IMR-90 (cell line): ENCODE data around the gene CITED2. TPM values are rescaled to one million over a fixed set of nuclear protein-coding genes. Genes with fewer than 3 reads are reported as not detected.

Experiments used
- ATAC-seq: fragments of 200-7000 bp; cut with Tn5 transposase; 2 replicates; pipeline ENCODE4 v1.9.1; 2020; ENCODE audit warnings: low read depth, mild to moderate bottlenecking, moderate library complexity
- BruUV-seq: library from RNA; stranded (reverse); fragments of 400-500 nt; replicated peaks from 2 replicates; lab custom pipeline; 2021; lab: Mats Ljungman, UMichigan
- CTCF ChIA-PET: fragments of 300-600 bp; formaldehyde crosslinking; extraction: SDS; loops from one replicate; lab custom pipeline; 2021; ENCODE audit warnings: antibody characterized with exemption; lab: Yijun Ruan, JAX
- POLR2A ChIA-PET: fragments of 300-600 bp; sonication (Branson Sonifier 250); formaldehyde crosslinking; loops from one replicate; lab custom pipeline; 2022; ENCODE audit warnings: antibody characterized with exemption; ENCODE audit not compliant: unreplicated experiment; lab: Charles Lee
- DNase-seq: peaks from one replicate; pipeline ENCODE4 v3.0.0; 2013
- H2AFZ ChIP-seq: replicated peaks from 2 replicates; pipeline ENCODE3; 2013; ENCODE audit warnings: low read length, mild to moderate bottlenecking; ENCODE audit not compliant: poor library complexity
- H2AK5ac ChIP-seq: 2 replicates; pipeline ENCODE4 v1.6.1; 2013; ENCODE audit warnings: low read depth, low read length, inconsistent platforms
- H2AK9ac ChIP-seq: replicated peaks from 2 replicates; pipeline ENCODE3; 2013; ENCODE audit warnings: mild to moderate bottlenecking, low read depth, low read length, moderate library complexity; ENCODE audit not compliant: poor library complexity
- H2BK120ac ChIP-seq: 2 replicates; pipeline ENCODE4 v1.6.1; 2013; ENCODE audit warnings: low read depth, low read length, inconsistent platforms
- H2BK15ac ChIP-seq: 3 replicates; pipeline ENCODE4 v1.6.1; 2013; ENCODE audit warnings: low read depth, low read length, inconsistent platforms
- H2BK20ac ChIP-seq: 2 replicates; pipeline ENCODE4 v1.6.1; 2013; ENCODE audit warnings: low read depth, mild to moderate bottlenecking, inconsistent platforms, low read length, moderate library complexity
- H2BK5ac ChIP-seq: 2 replicates; pipeline ENCODE4 v1.6.1; 2013; ENCODE audit warnings: mild to moderate bottlenecking, low read depth, low read length, inconsistent platforms; ENCODE audit not compliant: poor library complexity, severe bottlenecking
- H3K14ac ChIP-seq: replicated peaks from 2 replicates; pipeline ENCODE4 v1.6.1; 2013; ENCODE audit warnings: low read depth, low read length, inconsistent platforms
- H3K18ac ChIP-seq: 2 replicates; pipeline ENCODE4 v1.6.1; 2013; ENCODE audit warnings: low read depth, low read length, control low read depth
- H3K23ac ChIP-seq: 2 replicates; pipeline ENCODE4 v1.6.1; 2013; ENCODE audit warnings: low read depth, low read length, inconsistent platforms
- H3K27ac ChIP-seq: 2 replicates; pipeline ENCODE4 v1.5.1; 2013; ENCODE audit warnings: mild to moderate bottlenecking, control low read depth, low read length; ENCODE audit not compliant: insufficient read depth
- H3K27me3 ChIP-seq: 2 replicates; pipeline ENCODE4 v1.6.1; 2013; ENCODE audit warnings: low read length; ENCODE audit not compliant: control insufficient read depth, insufficient read depth
- H3K36me3 ChIP-seq: 2 replicates; pipeline ENCODE4 v1.6.1; 2013; ENCODE audit warnings: low read length, mixed read lengths; ENCODE audit not compliant: control insufficient read depth, insufficient read depth
- H3K4ac ChIP-seq: 2 replicates; pipeline ENCODE4 v1.6.1; 2013; ENCODE audit warnings: low read depth, low read length, inconsistent platforms
- H3K4me1 ChIP-seq: 2 replicates; pipeline ENCODE4 v1.6.1; 2013; ENCODE audit warnings: low read length, mixed read lengths; ENCODE audit not compliant: control insufficient read depth, insufficient read depth
- H3K4me2 ChIP-seq: 2 replicates; pipeline ENCODE4 v1.6.1; 2013; ENCODE audit warnings: low read depth, mild to moderate bottlenecking, control low read depth, low read length, moderate library complexity
- H3K4me3 ChIP-seq: 2 replicates; pipeline ENCODE4 v1.5.1; 2013; ENCODE audit warnings: low read depth, mild to moderate bottlenecking, control low read depth, low read length, moderate library complexity; ENCODE audit not compliant: insufficient read depth
- H3K56ac ChIP-seq: 2 replicates; pipeline ENCODE4 v1.6.1; 2013; ENCODE audit warnings: low read length, inconsistent platforms; ENCODE audit not compliant: insufficient read depth; ENCODE audit errors: extremely low read depth
- H3K79me1 ChIP-seq, 2 experiments: 2 replicates each; pipeline ENCODE4 v1.6.1; 2013; ENCODE audit warnings: low read length in 2 of 2, inconsistent platforms in 1 of 2, low read depth in 1 of 2
- H3K9ac ChIP-seq: 2 replicates; pipeline ENCODE4 v1.6.1; 2013; ENCODE audit warnings: low read depth, low read length, control low read depth
- H3K9me1 ChIP-seq: 2 replicates; pipeline ENCODE4 v1.6.1; 2013; ENCODE audit warnings: low read length, inconsistent platforms; ENCODE audit not compliant: insufficient read depth
- H3K9me3 ChIP-seq: 2 replicates; pipeline ENCODE4 v1.6.1; 2013; ENCODE audit warnings: low read length; ENCODE audit not compliant: control insufficient read depth, insufficient read depth
- H4K20me1 ChIP-seq: 2 replicates; pipeline ENCODE4 v1.6.1; 2013; ENCODE audit warnings: low read length, inconsistent platforms; ENCODE audit not compliant: insufficient read depth
- H4K5ac ChIP-seq: 2 replicates; pipeline ENCODE4 v1.6.1; 2013; ENCODE audit warnings: mild to moderate bottlenecking, low read depth, low read length, control low read depth
- H4K8ac ChIP-seq, 2 experiments: 2 replicates each; pipeline ENCODE4 v1.6.1; 2013; ENCODE audit warnings: low read depth in 2 of 2, low read length in 2 of 2, control low read depth in 1 of 2, inconsistent platforms in 1 of 2
- H4K91ac ChIP-seq: 2 replicates; pipeline ENCODE4 v1.6.1; 2013; ENCODE audit warnings: low read depth, low read length, inconsistent platforms; ENCODE audit not compliant: insufficient read depth
- SMC3 ChIP-seq: fragments of 150-350 bp; IDR thresholded peaks from 2 replicates; pipeline ENCODE4 v1.6.1; 2016; ENCODE audit warnings: low read depth, mild to moderate bottlenecking, antibody characterized with exemption, low read length, moderate library complexity
- WGBS, 2 experiments: methylation state at CpG; one replicate each; pipeline versions ENCODE4 v1.1.5 to v1.1.7; 2013; ENCODE audit warnings: missing lambda C conversion rate in 2 of 2; ENCODE audit not compliant: insufficient read length in 1 of 2; ENCODE audit errors: extremely low coverage in 2 of 2; 5-methylcytosine and 5-hydroxymethylcytosine counted together
- dilution Hi-C: fragments of 300-500 bp; cut with HindIII; formaldehyde crosslinking; loops from one replicate; pipeline ENCODE4 v1.14.3; 2018; ENCODE audit warnings: low sequenced_read_pairs; ENCODE audit not compliant: unreplicated experiment
- in situ Hi-C: fragments of 300-500 bp; cut with MboI; formaldehyde crosslinking; loops from 3 replicates; pipeline ENCODE4 v1.14.3; 2019; ENCODE audit warnings: low sequenced_read_pairs, inconsistent platforms, mixed read lengths
- intact Hi-C: fragments of 100-400 bp; cut with micrococcal nuclease; formaldehyde crosslinking; loops from 2 replicates; pipeline ENCODE4 v1.10.0; 2022
- polyA plus RNA-seq, 3 experiments: library from polyadenylated mRNA; depleted of rRNA; stranded (reverse); fragments of >200 nt; gene quantifications; 2 replicates each; pipeline ENCODE4 v1.2.3, GENCODE V29; 2012; ENCODE audit warnings: low replicate concordance in 1 of 3
- total RNA-seq: library from RNA; depleted of rRNA; stranded (reverse); fragments of >200 nt; gene quantifications from 2 replicates; pipeline ENCODE4 v1.2.3, GENCODE V29; 2012

Gene CITED2
- total and polyA plus RNA-seq, 2 of the 4 experiments (the other 2 are of a cell fraction), result 163 to 483 TPM

- Histone ChIP-seq H3K9me1 (no peaks in the 10 kb centered on the region), H4K91ac (no peak overlapping the region), H3K36me3 (no peaks in the 10 kb centered on the region), H3K79me1 (no peaks in the 10 kb centered on the region), H2BK15ac (no peak overlapping the region; the same call in 2 of the 3 replicates), H3K4me1 (no peaks in the 10 kb centered on the region), H3K27me3 (no peaks in the 10 kb centered on the region), H4K20me1 (no peaks in the 10 kb centered on the region), H2BK120ac (no peak overlapping the region), H4K8ac (no peak overlapping the region), H3K56ac (no peak overlapping the region), H3K4ac (no peak overlapping the region), H3K14ac (no peak overlapping the region), H3K4me3 (no peak overlapping the region), H4K5ac (no peak overlapping the region), H3K27ac (no peak overlapping the region), H3K9me3 (no peaks in the 10 kb centered on the region), H2BK20ac (no peak overlapping the region), H2AFZ (no peak overlapping the region), H2AK5ac (no peak overlapping the region), H3K23ac (no peak overlapping the region), H3K9ac (no peak overlapping the region), H2BK5ac (no peak overlapping the region), H2AK9ac (no peak overlapping the region), H3K18ac (no peak overlapping the region), H3K4me2 (no peak overlapping the region)
- ChIA-PET CTCF (interaction anchor here (1.2 kb wide), 1 partner anchor 131 kb away, joined by 3 read pairs; no protein-coding TSS in a partner anchor), POLR2A (no interaction called here)
- in situ Hi-C loops, result loop anchor here (25.0 kb wide), 2 partner anchors 1249 to 1551 kb away; partner anchors contain the start of gene PERP
- BruUV-seq, result no TSS peak
- dilution Hi-C loops, result no loop called here
- DNase-seq (no peak), ATAC-seq (no peak)
- intact Hi-C loops, result loop anchor here (5.0 to 10.0 kb wide), 3 partner anchors 224 to 766 kb away; partner anchors contain the start of gene HECA
- TF ChIP-seq SMC3, result no peak
- WGBS, 2 experiments, result no CpG with 5 or more reads among the region's 2 CpGs
These were observed 13.2 kb downstream of the CITED2 start for GRCh38 chr6:139361211-139361610.
